ENCODE measurements around the gene SYT15. TPM values are rescaled to one million over a fixed set of nuclear protein-coding genes. Genes with fewer than 3 reads are reported as not detected.

The SYT15 gene
- total RNA-seq, 1 experiment from 2014 or later, result 1.6 TPM

DNA sequence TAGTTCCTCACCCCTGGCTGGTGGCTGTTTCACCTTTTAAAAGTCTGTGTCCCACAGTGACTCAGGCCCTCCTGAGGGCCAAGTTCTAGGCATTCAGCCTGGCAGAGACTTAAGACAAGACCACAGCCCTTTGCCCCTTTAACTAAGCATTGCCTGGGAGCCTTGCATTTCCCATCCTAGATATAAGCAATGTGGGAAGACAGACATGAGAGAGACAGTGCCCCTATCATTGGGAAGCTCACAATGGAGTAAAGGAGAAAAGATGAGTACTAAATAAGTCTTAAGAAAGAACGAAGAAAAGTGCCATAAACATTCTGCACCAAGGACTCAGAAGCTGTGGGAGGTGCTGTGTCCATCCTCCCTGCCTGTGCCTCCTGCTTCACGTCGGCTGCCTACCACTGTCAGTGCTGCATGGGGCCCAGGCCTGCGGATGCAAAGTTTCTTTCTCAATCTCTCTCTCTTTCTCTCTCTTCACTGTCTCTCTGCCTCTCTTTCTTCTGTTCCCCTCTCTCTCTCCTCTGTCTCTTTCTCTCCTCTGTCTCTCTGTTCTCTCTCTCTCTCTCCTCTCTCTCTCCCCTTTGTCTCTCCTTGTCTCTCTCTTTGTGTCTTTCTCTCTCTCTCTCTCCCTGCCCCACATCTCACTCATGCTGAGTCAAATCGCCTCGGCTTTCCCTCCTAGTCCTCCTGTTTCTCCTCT is 44.0 kb upstream of the SYT15 start:
- Histone ChIP-seq H3K9me2 (ENCODE audit: insufficient read depth) (no peaks in the 10 kb centered on the region), H3K36me3 (ENCODE audit: control insufficient read depth in 1 of 2, insufficient read depth in 2 of 2, low read length in 2 of 2) (no peaks in the 10 kb centered on the region), H2AFZ (ENCODE audit: low read depth, low read length, poor library complexity, severe bottlenecking) (no peak overlapping the region), H3K27me3 (ENCODE audit: insufficient read depth, low read length) (no peaks in the 10 kb centered on the region), H3K9me3 (ENCODE audit: control insufficient read depth in 1 of 2, insufficient read depth in 1 of 2, low read depth in 1 of 2, low read length in 2 of 2) (no peaks in the 10 kb centered on the region), H4K20me1 (ENCODE audit: insufficient read depth) (no peaks in the 10 kb centered on the region), H3K9ac (ENCODE audit: low read length) (no peak overlapping the region), H3K79me2 (ENCODE audit: insufficient read depth, low read length) (no peaks in the 10 kb centered on the region), H3K4me2 (ENCODE audit: low read length) (no peak overlapping the region), H3K4me3 (replicated peaks in 1 of 2; ENCODE audit: low read depth in 1 of 2, low read length in 2 of 2) (no peak overlapping the region), H3K4me1 (ENCODE audit: control insufficient read depth in 1 of 2, insufficient read depth in 2 of 2, low read length in 2 of 2) (no peaks in the 10 kb centered on the region), H3K27ac (ENCODE audit: low read depth, low read length) (no peak overlapping the region)
- TF ChIP-seq ELF1 (IDR thresholded peaks at IDR 0.05; ENCODE audit: borderline replicate concordance, low read depth), result no peak
- no peak for TF ChIP-seq ATF3 (IDR thresholded peaks at IDR 0.05)
- no peak for TF ChIP-seq POLR2A (IDR thresholded peaks at IDR 0.05; ENCODE audit: borderline replicate concordance, extremely low read depth, insufficient read depth, insufficient read length)
- TF ChIP-seq, protein P1, sequence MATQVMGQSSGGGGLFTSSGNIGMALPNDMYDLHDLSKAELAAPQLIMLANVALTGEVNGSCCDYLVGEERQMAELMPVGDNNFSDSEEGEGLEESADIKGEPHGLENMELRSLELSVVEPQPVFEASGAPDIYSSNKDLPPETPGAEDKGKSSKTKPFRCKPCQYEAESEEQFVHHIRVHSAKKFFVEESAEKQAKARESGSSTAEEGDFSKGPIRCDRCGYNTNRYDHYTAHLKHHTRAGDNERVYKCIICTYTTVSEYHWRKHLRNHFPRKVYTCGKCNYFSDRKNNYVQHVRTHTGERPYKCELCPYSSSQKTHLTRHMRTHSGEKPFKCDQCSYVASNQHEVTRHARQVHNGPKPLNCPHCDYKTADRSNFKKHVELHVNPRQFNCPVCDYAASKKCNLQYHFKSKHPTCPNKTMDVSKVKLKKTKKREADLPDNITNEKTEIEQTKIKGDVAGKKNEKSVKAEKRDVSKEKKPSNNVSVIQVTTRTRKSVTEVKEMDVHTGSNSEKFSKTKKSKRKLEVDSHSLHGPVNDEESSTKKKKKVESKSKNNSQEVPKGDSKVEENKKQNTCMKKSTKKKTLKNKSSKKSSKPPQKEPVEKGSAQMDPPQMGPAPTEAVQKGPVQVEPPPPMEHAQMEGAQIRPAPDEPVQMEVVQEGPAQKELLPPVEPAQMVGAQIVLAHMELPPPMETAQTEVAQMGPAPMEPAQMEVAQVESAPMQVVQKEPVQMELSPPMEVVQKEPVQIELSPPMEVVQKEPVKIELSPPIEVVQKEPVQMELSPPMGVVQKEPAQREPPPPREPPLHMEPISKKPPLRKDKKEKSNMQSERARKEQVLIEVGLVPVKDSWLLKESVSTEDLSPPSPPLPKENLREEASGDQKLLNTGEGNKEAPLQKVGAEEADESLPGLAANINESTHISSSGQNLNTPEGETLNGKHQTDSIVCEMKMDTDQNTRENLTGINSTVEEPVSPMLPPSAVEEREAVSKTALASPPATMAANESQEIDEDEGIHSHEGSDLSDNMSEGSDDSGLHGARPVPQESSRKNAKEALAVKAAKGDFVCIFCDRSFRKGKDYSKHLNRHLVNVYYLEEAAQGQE (IDR thresholded peaks at IDR 0.05; ENCODE audit: low read depth), result no peak
- no peak for TF ChIP-seq CTCF (IDR thresholded peaks at IDR 0.05 in 2 of 3, conservative IDR thresholded peaks at IDR 0.05 in 1 of 3; ENCODE audit: borderline replicate concordance in 1 of 3, insufficient read depth in 1 of 3, low read depth in 2 of 3, low read length in 2 of 3)
- intact Hi-C loops (cut with micrococcal nuclease), result no loop called here
- ChIA-PET POLR2A (no interaction called here), RAD21 (ENCODE audit: low non-redundant PET in 1 of 2, low total read pairs in 2 of 2, uncharacterized antibody in 2 of 2, unreplicated experiment in 2 of 2) (no interaction called here), CTCF (interaction anchor here (2.0 kb wide), 1 partner anchor 10 kb away, joined by 6 read pairs; no protein-coding TSS in a partner anchor)
- BruUV-seq (replicated peaks), result no TSS peak
- ATAC-seq (no peak), DNase-seq (ENCODE audit: low read depth, low spot score) (no peak)

Data from HCT116 (cell line).